Hindlimb muscle (tissue), 1 donor: Measurements from ENCODE around the gene PRKCG. TPM values are rescaled to one million over a fixed set of nuclear protein-coding genes. Genes with fewer than 3 reads are reported as not detected.

Experiments used
- DNase-seq: peaks from one replicate; pipeline ENCODE4 v3.0.0-alpha.2; 2013
- polyA plus RNA-seq: library from polyadenylated mRNA; unstranded; fragments of 120-200 nt; gene quantifications from one replicate; pipeline ENCODE4 v1.2.1, GENCODE V29; 2013; ENCODE audit not compliant: insufficient read length

Gene PRKCG
- polyA plus RNA-seq, 1 donor = 0.43 TPM

- DNase-seq = no peak
Observed at GRCh38 chr19:53872762-53873161, 9.2 kb upstream of the PRKCG start.

DNA sequence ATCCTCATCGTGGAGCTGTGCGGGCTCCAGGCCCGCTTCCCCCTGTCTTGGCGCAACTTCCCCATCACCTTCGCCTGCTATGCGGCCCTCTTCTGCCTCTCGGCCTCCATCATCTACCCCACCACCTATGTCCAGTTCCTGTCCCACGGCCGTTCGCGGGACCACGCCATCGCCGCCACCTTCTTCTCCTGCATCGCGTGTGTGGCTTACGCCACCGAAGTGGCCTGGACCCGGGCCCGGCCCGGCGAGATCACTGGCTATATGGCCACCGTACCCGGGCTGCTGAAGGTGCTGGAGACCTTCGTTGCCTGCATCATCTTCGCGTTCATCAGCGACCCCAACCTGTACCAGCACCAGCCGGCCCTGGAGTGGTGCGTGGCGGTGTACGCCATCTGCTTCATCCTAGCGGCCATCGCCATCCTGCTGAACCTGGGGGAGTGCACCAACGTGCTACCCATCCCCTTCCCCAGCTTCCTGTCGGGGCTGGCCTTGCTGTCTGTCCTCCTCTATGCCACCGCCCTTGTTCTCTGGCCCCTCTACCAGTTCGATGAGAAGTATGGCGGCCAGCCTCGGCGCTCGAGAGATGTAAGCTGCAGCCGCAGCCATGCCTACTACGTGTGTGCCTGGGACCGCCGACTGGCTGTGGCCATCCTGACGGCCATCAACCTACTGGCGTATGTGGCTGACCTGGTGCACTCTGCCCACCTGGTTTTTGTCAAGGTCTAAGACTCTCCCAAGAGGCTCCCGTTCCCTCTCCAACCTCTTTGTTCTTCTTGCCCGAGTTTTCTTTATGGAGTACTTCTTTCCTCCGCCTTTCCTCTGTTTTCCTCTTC, 8.0 kb upstream of the PRKCG start:
- DNase-seq = no peak

DNA sequence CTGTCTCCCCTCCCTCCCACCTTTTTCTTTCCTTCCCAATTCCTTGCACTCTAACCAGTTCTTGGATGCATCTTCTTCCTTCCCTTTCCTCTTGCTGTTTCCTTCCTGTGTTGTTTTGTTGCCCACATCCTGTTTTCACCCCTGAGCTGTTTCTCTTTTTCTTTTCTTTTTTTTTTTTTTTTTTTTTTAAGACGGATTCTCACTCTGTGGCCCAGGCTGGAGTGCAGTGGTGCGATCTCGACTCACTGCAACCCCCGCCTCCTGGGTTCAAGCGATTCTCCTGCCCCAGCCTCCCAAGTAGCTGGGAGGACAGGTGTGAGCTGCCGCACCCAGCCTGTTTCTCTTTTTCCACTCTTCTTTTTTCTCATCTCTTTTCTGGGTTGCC, 7.4 kb upstream of the PRKCG start:
- no peak for DNase-seq

DNA sequence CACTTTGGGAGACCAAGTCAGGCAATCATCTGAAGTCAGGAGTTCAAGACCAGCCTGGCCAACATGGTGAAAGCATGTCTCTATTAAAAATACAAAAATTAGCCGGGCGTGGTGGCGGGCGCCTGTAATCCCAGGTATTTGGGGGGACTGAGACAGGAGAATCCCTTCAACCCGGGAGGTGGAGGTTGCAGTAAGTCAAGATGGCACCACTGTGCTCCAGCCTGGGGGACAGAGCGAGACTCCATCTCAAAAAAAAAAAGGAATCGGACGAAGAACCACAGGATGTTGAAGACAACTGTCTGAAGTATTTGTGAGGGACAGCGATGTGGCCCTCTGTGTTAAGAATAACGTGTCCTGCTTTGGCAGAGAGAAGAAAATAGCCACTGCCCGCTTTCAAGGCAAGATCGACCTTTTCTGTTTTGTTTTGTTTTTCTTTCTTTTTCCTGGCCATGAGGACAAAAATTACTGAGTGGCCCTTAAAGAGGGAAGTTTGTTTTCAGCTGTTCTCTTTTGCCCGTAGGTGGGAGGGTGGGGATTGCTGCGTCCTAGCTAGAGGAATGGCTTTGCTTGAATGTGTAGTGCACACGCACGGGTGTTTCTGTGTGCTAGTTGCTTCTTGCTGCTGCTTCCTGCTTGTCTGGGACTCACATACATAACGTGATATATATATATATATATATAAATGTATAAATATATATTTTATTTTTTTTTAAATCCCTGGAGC, 6.2 kb upstream of the PRKCG start:
- no peak for DNase-seq

DNA sequence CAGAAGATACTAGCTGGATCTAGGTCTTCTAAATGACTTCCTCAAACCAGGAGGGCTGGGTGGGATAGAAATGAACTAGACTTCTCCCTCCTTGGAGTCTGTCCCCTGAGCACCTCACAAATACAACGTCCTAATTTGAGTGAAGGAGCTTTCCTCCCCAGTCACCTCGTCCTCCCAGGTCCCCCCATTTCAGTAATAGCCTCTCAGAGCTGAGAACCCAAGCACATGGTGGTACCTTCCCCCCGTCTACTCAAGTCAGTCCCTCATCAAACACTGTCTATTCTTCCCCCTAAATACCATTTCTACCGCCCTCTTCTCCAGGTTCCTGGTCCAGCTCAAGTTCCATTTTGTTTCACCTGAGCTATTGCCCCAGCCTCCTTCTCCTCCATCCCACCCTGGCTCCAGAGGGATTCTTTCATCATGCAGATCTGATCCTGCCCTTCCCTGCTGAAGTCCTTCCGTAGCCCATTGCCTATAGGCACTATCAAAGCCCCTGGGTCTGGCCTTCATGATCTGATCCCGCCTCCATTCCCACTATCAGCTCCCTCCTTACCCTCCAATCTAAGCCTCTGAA, 5.3 kb upstream of the PRKCG start:
- no peak for DNase-seq

DNA sequence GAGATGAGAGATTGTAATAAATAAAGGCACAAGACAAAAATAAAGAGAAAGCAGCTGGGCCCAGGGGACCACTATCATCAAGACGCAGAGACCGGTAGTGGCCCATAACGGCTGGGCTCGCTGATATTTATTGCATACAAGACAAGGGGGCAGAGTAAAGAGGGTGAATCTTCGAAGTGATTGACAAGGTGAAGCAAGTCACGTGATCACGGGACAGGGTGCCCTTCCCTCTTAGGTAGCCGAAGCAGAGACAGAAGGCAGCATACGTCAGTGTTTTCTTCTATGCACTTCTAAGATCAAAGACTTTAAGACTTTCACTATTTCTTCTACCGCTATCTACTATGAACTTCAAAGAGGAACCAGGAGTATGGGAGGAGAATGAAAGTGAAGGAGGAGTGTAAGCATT, 4.6 kb upstream of the PRKCG start:
- DNase-seq = no peak

GRCh38 chr19:53878776-53879139, 3.2 kb upstream of the PRKCG start:
- DNase-seq = no peak

DNA sequence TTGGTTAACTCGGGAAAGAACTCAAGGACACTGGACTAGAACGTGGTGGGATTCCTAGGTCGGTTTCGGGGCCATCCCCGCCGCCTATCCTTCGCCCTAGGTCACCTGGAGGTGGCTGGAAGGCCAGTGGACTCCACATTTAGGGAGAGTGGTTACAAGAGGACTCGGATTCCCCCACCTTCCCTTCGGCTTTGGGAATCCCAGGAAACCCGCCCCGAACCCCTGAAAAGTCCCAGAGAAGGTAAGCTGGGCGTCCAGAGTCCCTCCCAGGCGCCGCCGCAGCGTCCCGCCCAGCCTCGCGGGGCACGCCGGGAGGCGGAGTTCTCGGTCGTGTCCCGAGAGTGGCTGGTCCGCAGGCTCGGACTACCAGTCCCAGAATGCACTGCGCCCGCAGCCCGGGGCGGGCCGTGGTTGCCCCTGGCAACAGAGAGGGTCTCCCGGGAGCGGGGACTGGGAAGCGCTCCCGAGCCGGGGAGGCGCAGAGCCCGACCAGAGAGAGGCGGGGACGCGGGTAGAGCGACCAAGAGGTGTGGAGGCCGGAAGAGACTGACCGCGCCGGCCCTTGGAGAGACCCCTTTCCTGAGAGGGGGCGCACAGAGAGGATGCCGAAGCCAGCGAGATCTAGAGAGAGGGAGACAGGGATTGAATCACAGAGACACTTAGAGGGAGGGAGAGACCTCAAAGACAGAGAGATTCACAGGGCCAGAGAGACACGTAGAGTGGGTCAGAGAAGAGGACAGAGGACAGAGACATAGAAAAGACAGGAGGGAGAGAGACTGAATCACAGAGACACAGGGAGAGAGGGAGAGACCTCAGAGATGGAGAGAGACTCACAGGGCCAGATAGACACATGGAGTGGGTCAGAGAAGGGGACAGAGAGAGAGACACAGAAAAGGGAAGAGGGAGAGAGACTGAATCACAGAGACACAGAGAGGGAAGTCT, 2.6 kb upstream of the PRKCG start:
- DNase-seq = peak; percentile 97

DNA sequence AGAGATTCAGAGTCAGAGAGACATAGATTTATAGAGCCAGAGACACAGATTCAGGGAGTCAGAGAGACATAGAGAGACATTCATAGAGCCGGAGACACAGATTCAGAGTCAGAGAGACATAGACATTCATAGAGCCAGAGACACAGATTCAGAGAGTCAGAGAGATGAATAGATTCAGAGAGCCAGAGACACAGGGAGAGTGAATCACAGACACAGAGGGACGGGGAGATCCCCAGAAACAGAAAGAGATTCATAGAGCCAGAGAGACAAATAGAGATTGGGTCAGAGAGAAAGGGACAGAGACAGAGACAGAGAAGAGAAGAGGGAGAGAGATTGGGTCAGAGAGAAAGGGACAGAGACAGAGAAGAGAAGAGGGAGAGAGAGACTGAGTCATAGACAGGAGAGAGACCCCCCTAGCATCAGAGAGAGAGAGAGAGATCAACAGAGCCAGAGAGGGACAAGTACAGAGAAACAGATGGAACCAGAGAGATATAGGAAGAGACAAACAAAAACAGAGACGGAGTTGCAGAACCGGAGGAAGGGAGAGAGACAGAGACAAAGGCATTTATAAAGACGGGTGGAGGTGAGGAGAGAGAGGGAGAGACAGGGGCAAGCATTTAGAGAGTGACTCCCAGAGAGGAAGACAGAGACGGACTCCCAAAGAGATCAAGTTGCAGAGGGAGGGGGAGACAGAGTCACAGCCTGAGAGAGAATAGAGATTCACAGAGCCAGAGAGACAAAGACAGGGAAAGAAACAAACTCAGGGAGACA, 1.1 kb upstream of the PRKCG start:
- no peak for DNase-seq

- DNase-seq = no peak
Observed at GRCh38 chr19:53882391-53883050, 524 bp downstream of the PRKCG start.

- no peak for DNase-seq
Observed at GRCh38 chr19:53883231-53883661, 1.2 kb downstream of the PRKCG start.

GRCh38 chr19:53883741-53884140, 1.7 kb downstream of the PRKCG start:
- no peak for DNase-seq

DNA sequence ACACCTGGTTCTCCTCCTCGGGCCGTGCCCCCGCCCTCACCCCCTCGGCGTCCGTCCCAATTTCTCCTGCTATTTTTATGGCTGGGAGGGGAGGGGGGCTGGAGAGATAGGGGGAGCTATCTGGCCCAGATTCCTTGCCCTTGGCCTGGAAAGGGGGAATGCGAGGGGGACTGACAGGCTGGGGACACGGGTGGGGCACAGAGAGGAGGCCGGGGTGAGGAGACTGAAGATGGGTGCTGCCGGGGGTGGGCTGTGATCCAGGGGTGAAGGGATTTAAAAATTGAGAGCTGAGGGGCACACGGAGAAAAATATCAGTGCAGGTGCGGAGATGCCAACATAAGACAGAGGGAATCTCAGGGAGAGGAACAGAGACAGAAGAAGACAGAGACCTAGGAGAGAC, 2.3 kb downstream of the PRKCG start:
- no peak for DNase-seq

GRCh38 chr19:53885036-53885435, 3.0 kb downstream of the PRKCG start:
- no peak for DNase-seq

DNA sequence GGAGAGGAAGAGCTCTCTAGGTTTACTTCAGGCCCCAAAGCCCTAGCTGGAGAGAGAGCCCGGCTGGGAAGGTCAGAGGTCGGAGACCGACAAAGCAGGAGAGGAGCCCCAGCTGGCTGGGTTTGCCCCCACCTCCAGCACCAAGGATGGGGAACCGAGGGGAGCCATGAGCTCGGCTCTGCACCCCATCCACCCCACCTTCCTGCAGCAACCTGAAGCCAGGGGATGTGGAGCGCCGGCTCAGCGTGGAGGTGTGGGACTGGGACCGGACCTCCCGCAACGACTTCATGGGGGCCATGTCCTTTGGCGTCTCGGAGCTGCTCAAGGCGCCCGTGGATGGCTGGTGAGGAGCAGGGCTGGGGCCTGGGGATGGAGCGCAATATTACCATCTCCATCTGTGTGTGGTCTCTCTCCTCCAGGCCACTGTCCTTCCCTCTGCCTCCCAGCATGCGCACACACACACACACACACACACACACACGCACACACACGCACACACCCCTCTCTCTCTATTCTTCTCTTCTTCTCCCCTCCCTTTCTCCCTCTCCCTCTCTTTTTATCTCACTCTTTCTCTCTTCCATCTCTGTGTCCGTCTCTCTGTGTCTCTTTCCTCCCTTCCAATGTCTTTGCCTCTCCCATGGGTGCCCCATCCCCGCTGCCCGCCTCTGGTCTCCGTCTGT, 10.4 kb downstream of the PRKCG start:
- DNase-seq = no peak

GRCh38 chr19:53892981-53893325, 11.0 kb downstream of the PRKCG start:
- DNase-seq = no peak

GRCh38 chr19:53894707-53895106, 12.7 kb downstream of the PRKCG start:
- no peak for DNase-seq

DNA sequence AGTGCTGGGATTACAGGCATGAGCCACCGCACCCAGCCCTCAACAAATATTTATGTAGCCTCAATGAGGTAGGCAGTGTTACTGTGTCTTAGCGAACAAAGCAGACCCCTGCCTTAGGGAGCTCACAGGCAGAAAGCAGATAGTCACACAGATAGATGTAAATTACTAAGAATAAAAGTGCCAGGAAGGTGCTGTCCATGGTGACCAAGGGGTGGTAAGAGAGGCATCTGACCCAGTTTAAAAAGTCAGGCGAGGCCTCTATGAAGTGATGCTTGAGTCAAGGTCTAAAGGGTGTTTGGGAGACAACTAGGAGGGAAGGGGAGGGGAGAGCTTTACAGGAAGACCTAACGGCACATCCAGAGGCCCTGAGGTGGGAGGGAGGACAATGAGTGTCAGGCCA, 14.7 kb downstream of the PRKCG start:
- DNase-seq = no peak

DNA sequence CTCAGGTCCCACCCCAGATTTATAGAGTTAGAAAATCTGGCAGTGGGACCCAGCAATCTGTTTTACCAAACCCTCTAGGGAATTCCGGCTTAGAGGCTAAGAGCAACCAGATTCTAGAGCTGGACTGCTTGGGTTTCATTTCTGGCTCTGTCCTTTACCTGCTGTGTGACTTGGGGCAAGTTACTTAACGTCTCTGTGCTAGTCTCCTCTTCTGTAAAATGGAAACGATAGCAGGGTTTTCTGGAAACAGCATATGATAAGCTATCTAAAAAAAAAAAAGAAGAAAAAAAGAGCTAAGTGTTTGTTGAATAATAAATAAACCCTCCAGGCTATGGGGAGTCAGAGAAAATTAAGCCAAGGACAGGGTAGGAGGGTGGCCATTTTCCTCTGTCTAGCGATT, 15.5 kb downstream of the PRKCG start:
- DNase-seq = no peak

GRCh38 chr19:53898166-53898565, 16.2 kb downstream of the PRKCG start:
- no peak for DNase-seq
